Measurements from ENCODE around the gene EEPD1. TPM values are rescaled to one million over a fixed set of nuclear protein-coding genes. Genes with fewer than 3 reads are reported as not detected.

EEPD1 gene
- total RNA-seq, 1 donor from 2014 or later, result 0.64 TPM

DNA sequence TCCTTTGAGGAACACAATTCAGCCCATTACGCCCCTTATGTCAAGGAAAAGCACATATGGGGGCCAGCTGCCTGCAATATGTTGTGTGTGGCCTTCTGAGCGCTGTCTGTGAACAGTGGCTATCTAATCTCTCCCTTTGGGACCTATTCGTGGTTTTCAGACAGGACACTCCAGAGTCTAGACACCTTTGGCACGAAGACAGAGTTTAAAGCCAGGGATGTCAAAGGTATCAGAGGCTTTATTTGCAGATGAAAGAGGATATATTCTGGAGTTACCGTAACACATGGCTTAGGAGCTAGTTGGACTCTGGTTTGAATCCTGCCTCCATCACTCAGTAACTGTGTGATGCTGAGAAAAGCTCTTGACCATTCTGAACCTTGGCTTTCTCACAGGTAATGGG, 14.8 kb upstream of the EEPD1 start:
- H3K27ac Mint-ChIP-seq, result no peak overlapping the region
- POLR2A ChIA-PET, result no interaction called here
- CTCF ChIA-PET, result no interaction called here

DNA sequence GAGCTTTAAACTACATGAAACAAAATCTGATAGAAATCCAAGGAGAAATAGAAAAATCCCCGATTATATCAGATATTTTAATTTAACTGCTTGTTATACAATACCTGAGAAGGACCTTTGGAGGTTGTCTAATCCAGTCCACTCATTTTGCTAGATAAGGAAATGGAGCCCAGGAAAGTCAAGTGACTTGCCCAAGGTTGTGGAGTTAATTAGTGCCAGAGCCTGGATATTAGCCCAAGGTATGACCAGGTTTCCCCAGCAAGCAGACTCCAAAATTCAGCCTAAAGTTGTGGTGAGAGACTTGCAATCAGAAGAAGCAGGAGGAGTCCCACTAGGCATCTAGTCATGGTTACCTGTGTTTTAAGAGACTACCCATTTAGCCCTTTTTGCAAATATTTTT, 11.7 kb upstream of the EEPD1 start:
- Mint-ChIP-seq H3K9me3 (peaks cover 7% of the 10 kb centered on the region), H3K36me3 (ENCODE audit: low read depth) (no peaks in the 10 kb centered on the region), H3K27me3 (no peaks in the 10 kb centered on the region), H3K27ac (no peak overlapping the region), H3K4me1 (no peaks in the 10 kb centered on the region), H3K4me3 (no peak overlapping the region)
- ChIA-PET POLR2A (no interaction called here), CTCF (no interaction called here)
- intact Hi-C loops (cut with micrococcal nuclease), result no loop called here
- TF ChIP-seq, protein P1, sequence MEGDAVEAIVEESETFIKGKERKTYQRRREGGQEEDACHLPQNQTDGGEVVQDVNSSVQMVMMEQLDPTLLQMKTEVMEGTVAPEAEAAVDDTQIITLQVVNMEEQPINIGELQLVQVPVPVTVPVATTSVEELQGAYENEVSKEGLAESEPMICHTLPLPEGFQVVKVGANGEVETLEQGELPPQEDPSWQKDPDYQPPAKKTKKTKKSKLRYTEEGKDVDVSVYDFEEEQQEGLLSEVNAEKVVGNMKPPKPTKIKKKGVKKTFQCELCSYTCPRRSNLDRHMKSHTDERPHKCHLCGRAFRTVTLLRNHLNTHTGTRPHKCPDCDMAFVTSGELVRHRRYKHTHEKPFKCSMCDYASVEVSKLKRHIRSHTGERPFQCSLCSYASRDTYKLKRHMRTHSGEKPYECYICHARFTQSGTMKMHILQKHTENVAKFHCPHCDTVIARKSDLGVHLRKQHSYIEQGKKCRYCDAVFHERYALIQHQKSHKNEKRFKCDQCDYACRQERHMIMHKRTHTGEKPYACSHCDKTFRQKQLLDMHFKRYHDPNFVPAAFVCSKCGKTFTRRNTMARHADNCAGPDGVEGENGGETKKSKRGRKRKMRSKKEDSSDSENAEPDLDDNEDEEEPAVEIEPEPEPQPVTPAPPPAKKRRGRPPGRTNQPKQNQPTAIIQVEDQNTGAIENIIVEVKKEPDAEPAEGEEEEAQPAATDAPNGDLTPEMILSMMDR (IDR thresholded peaks at IDR 0.05), result no peak
- ATAC-seq (ENCODE audit: low read depth) (no peak), DNase-seq (no peak)

More for the DNA sequence above, 14.8 kb upstream of the EEPD1 start:
- DNase-seq (no peak), ATAC-seq (ENCODE audit: low read depth) (no peak)
- TF ChIP-seq, protein P1 (IDR thresholded peaks at IDR 0.05), result no peak
- peaks cover 2% of the 10 kb centered on the region for H3K27me3 Mint-ChIP-seq
- no peak overlapping the region for H3K4me3 Mint-ChIP-seq
- H3K36me3 Mint-ChIP-seq (ENCODE audit: low read depth), result no peaks in the 10 kb centered on the region
- intact Hi-C loops (cut with micrococcal nuclease), result no loop called here
- peaks cover 7% of the 10 kb centered on the region for H3K9me3 Mint-ChIP-seq
- H3K4me1 Mint-ChIP-seq, result no peaks in the 10 kb centered on the region

DNA sequence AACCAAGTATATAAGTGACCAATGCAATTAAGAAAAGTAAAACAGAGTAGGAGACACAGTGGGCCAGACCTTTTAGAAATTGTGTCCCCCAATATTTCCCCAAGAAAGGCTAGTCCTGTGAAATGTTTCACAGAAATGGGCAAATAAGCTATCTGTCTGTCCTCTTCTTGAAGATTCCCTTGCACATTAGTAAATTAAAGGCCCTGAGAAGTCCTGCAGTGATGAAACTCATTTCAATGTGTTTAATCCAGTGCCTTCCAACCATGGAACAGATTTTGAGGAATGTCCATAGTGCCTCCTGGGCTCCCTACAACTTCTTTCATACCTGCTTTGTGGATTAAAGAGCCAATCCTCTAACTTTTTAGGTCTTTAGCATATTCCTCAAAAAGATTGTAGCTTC, 11.2 kb upstream of the EEPD1 start:
- no peaks in the 10 kb centered on the region for H3K27me3 Mint-ChIP-seq
- H3K4me1 Mint-ChIP-seq, result no peaks in the 10 kb centered on the region
- H3K9me3 Mint-ChIP-seq, result peaks cover 7% of the 10 kb centered on the region
- no peak overlapping the region for H3K27ac Mint-ChIP-seq
- H3K36me3 Mint-ChIP-seq (ENCODE audit: low read depth), result no peaks in the 10 kb centered on the region
- DNase-seq (no peak), ATAC-seq (ENCODE audit: low read depth) (no peak)
- TF ChIP-seq, protein P1 (IDR thresholded peaks at IDR 0.05), result no peak
- H3K4me3 Mint-ChIP-seq, result no peak overlapping the region
- CTCF ChIA-PET, result no interaction called here
- intact Hi-C loops (cut with micrococcal nuclease), result no loop called here
- POLR2A ChIA-PET, result no interaction called here

DNA sequence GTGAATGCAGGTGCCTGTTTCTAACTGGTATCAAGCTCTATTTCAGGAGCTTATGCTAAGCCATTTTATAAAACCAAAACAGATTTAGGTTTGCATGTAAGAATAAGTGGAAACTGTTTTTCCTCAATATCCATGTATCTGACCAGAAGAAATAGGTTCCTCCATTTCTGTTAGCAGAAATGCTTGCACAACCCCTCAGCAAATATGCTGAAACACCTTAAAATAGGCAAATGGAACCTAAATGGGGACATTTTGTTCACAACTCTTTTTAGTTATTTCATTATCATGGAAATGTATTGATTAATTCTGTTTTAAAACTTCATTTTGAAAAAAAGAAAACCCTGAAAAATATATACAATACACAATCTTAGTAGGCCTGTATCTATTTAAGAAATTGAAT, 8.9 kb upstream of the EEPD1 start:
- Mint-ChIP-seq H3K27ac (no peak overlapping the region), H3K4me1 (no peaks in the 10 kb centered on the region), H3K36me3 (ENCODE audit: low read depth) (no peaks in the 10 kb centered on the region), H3K4me3 (no peak overlapping the region), H3K27me3 (no peaks in the 10 kb centered on the region), H3K9me3 (peaks cover 7% of the 10 kb centered on the region)
- DNase-seq (no peak), ATAC-seq (ENCODE audit: low read depth) (no peak)
- TF ChIP-seq, protein P1 (IDR thresholded peaks at IDR 0.05), result no peak
- intact Hi-C loops (cut with micrococcal nuclease), result no loop called here
- ChIA-PET CTCF (no interaction called here), POLR2A (no interaction called here)

DNA sequence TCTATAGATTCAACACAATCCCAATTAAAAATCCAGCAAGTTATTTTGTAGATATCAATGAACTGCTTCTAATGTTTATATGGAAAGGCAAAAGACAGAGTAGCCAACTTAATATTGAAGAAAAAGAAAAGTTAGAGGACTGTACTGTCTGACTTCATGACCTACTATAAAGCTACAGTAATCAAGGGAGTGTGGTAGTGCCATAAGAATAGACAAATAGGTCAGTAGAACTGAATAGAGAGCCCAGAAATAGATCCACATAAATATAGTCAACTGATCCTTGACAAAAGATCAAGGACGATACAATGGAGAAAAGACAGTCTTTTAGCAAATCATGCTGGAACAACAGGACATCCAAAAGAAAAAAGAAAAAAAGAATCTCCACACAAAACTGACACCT, 7.4 kb upstream of the EEPD1 start:
- no peak for DNase-seq
- Mint-ChIP-seq H3K27ac (no peak overlapping the region), H3K4me3 (no peak overlapping the region), H3K27me3 (no peaks in the 10 kb centered on the region), H3K4me1 (no peaks in the 10 kb centered on the region), H3K36me3 (ENCODE audit: low read depth) (no peaks in the 10 kb centered on the region), H3K9me3 (peaks cover 4% of the 10 kb centered on the region)
- TF ChIP-seq, protein P1 (IDR thresholded peaks at IDR 0.05), result no peak
- ChIA-PET CTCF (no interaction called here), POLR2A (no interaction called here)
- no peak for ATAC-seq (ENCODE audit: low read depth)
- intact Hi-C loops (cut with micrococcal nuclease), result no loop called here
